HG03520 (cell line): ENCODE results near the gene SPPL3.

Experiments
- ATAC-seq: cut with Tn5 transposase; IDR thresholded peaks from one replicate; pipeline ENCODE4 v1.9.1; 2021; ENCODE audit warnings: mild to moderate bottlenecking, moderate library complexity; ENCODE audit not compliant: unreplicated experiment

SPPL3 gene

DNA sequence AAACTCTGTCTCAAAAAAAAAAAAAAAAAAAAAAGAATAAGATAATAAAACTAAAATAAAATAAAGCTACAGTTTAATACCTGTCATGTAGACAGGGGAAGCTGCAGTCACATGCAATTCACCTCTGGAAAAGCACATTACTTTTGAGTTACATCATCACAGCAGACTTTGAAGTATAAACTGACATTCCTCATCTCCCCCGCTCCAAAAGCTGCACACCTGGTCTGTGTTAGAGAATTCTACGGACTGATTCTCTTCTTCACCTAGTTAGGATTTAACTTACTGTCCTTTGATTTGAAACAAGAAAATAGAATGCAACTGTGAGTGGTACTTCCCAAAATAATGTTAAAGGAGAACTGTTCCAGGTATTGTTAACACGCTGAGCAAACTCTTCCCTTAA, 25.1 kb downstream of the SPPL3 start:
- ATAC-seq: no peak

DNA sequence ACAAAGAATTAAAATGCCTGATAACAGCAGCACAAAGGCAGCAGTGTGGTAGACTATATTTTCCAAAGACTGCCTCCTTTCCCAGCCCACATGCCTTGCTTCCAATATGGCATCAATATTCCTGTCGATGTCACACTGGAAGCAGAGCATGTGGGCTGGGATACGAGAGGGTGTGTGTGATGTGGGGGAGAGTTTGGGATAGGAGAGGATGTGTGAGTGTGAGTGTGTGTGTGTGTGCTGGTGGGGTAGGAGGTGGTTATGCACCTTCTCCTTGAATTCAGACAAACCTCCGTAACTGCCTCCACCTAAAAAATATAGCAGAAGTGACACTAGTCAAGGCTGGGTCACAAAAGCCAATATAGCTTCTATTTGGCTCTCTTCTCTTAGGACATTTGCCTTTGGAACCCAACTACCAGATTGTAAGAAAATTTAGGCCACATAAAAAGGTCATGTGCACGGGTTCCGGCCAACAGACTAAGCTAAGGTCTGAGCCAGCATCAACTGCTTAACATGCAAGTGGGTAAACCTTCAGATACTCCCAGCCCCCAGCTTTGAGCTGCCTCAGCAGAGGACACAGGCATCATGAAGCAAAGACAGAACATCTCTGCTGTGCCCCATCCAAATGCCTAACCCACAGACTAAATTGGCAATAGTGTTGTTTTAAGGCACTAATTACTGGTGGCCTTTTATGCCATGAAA, 29.5 kb downstream of the SPPL3 start:
- ATAC-seq: no peak

DNA sequence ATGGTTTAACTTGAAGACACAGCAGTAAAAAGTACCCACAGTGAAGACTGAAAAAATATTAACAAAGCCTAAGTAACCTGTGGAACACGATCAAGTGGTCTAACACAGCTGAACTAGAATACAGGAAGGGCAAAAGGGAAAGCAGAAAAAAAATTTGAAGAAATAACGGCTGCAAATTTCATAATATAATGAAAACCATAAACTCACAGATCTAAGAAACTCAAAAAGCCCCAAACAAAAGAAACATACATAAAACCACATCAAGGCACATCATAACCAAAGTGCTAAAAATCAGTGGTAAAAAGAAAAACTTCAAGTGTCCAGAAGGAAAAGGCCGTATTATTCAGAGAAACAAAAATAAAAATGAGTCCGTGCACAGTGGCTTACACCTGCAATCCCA, 30.9 kb downstream of the SPPL3 start:
- ATAC-seq: no peak

DNA sequence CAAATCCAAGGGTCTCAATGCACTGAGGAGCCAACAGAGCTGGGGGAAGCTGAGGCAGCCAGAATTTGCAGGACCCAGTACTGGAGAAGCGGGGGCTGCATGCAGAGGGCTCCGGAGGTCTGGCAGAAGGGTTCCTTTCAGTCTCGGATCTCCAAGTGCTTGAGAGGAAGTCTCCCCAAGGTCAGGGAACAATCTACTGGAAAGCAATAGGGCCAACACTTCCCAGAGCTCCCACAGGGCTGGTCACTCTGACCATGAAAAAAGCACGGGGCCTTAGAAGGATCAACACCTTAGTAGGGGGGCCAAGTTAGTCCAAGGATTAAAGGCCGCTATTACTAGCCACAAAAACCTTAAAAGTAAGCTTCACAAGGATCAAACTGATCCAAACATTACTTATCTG, 31.7 kb downstream of the SPPL3 start:
- ATAC-seq: no peak

DNA sequence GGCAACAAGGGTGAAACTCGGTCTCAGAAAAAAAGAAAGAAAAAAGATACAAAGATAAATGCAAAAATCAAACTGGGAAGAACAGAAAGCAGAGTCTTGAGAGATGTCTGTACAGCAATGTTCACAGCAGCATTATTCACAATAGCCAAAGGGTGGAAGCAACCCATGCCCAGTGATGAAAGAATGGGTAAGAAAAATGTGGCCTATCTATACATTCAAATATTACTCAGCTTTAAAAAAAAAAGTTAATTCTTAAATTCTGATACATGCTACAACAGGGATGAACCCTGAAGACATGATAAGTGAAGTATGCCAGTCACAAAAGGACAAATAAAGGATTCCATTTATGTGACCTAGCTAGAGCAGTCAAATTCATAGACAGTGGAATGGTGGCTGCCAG, 33.7 kb downstream of the SPPL3 start:
- ATAC-seq: no peak

DNA sequence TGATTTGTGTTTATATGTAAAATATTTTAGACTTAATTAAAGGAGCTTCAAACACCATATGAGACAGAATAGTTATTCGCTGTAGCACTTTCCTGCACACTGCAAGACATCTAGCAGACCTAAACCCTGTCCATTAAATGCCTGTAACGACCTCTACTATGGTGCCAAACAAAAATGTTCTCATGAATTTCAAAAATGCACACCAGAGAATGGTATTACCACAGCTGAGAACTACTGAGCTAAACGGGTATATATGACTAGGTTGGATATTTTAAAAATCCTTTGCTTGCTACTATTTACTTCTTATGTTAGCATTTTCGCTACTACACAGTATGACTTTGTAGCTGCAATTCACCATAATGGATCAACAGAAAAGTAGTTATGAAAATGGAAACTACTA, 34.8 kb downstream of the SPPL3 start:
- no peak for ATAC-seq

DNA sequence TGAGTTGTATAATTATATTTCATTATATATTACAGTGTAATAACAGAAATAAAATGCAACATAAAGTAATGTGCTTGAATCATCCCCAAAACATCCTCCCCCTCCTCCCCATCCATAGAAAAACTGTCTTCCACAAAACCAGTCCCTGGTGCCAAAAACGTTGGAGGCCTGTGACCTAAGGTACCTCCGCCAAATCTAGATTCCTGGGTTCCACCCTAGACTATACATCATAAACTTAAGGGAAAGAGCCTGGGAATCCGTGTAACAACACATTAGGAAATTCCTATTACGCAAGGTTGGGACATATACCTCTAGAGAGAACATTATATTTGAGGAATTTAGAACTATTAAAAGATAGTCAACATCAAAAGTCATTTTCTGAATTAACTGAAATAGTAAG, 38.0 kb downstream of the SPPL3 start:
- ATAC-seq: no peak

DNA sequence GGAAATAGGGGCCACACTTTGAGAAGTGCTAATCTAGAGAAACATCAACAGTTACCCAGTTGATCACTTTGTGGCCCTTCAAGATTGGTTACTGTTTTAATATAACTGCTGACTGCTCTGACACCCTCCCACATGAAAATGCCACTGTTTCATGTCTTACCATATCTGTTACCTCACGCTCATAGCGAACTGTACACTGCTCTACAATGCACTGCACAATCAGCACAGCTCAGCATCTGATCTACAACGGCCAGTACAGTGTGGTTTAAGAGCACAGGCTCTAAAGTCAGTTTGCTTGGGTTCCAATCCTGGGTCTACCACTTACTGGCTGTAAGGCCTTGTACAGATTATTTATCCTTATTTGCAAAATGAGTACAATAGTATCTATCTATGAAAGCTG, 39.1 kb downstream of the SPPL3 start:
- ATAC-seq: no peak

DNA sequence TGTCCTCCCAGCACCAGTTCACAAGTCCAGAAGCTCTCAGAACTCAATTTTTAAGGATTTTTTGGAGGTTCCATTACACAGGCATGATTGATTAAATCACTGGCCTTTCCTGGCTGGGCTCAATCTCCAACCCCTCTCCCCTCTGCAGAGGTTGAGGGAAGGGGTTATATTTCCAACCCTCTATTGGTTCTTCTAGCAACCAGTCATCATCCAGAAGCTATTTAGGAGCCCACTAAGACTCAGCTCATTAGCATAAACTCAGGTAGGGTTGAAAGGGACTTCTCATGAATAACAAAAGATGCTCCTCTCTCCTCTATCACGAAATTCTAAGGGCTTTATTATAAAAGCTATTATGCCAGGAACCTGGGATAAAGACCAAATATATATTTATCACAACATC, 41.5 kb downstream of the SPPL3 start:
- ATAC-seq: no peak

DNA sequence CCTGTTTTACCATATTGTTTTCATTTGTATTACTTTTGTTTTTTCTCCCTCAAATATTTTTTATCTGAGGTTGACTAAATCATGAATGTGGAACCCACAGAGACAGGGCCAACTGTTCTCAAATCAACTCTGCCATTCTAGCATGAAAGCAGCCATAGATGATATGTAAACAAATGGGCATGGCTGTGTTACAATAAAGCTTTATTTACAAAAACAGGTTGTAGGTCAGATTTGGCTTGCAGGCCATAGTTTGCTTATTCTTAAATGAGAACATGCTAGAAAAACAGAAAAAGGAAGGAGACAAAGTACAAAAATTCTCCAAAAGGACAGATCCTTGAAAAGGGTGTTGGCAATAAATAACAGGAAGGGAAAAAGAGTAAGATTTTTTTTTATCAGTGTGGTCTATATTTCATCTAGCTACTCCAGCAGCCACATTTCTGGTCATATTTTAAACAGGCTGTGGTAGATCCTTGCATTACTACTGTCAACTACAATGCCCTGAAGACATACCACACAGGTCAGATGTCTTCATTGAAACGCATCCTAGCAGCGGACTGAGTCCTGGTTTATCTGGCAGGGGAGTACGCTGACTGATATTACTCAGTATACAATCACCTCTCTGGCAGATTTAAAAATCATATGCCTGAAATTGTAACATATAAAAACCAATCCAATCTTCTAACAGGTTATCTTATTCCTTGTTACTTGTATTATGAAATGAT, 42.9 kb downstream of the SPPL3 start:
- no peak for ATAC-seq

DNA sequence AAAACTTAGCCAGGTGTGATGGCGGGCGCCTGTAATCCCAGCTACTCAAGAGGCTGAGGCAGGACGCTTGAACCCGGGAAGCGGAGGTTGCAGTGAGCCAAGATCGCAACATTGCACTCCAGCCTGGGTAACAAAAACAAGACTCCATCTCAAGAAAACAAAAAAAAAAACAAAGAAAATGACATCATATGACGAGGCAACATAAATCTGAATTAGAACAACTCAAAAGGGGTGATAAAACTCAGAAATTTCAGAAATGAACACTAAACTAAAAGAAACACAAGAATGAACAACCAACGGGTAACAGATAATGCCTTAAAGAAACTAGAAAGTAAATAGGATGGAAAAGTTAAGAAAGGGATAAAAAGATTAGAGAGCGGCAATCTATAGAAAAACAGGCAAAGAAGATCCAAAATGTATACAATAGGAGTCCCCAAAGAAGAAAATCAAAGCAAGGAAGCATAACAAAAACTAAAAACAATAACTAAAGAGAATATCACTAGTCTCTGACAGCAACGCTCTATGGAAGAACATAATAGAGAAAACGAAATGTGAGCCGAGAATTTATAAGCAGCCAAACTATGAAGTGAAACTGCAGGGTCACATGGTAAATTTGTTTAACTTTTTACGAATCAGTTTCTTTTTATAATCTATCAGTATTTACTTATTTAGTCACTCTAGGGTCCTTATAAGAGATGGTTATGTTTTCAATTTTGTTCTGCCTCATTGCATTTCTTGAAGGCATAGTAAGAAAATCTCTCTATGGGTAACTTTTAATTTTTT, 45.7 kb downstream of the SPPL3 start:
- no peak for ATAC-seq

DNA sequence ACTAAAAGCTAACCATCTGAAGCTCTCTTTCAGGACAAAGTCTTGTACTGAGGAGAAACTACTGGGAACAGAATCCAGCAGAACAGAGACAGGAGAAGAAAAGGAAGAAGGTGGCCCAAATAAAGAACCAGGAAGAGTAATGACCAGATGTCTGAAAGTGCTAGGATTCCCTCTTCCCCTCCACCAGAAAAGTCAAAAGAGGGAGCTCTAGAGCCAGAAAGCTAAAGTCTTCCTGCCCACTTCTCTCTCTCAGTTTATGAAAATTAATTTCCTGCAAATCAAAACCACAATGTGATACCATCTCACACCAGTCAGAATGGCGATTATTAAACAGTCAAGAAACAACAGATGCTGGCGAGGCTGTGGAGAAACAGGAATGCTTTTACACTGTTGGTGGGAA, 47.2 kb downstream of the SPPL3 start:
- ATAC-seq: no peak

DNA sequence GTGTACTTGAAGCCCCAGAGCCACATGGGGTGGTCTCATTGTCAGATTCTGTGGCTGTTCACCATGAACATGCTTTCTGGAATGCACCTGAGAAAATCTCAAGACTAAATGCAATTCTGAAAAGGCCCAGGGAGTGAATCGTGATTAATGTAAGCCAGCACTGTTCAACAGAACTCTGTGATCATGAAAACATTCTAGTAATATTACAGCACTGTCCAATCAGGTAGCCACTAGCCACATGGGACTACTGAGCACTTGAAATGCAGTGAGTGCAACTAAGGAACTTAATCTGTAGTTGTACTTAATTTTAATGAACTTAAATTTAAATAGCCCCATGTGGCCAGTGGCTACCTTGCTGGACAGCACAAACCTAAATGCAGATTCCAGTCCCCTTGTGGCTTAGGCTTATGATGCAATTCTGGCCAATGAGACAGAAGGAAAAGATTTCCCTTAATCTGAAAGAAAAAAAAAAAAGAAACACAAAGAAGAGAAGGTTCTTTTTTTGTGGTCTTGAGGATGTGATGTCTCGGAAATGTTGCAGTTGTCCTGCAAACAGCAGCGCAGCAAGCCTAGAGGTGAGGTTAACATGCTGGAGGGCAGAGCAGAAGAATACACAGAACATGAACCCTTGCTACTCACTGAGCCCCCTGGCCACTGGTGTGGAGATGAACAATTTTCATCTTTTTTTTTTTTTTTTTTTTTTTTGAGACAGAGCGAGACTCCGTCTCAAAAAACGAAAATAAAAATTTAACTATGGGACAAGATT, 48.2 kb downstream of the SPPL3 start:
- ATAC-seq: no peak

DNA sequence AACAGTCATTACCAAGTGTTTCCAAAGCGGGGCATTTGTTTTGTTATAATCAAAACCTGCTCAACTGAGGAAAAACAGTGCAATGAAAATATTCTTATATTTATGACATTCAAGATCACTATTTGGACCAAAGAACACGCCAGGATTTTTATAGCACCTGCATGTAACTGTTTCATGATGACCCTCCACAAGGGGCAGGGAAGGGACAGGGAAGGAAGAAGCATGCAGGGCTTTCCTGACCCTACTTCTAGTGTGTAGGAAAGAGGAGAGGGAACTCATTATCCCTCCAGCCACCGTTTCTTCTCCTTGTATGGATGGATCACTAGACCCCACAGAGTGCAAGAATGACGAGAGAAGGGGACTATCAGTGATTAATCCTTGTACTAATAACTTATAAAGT, 49.4 kb downstream of the SPPL3 start:
- no peak for ATAC-seq

DNA sequence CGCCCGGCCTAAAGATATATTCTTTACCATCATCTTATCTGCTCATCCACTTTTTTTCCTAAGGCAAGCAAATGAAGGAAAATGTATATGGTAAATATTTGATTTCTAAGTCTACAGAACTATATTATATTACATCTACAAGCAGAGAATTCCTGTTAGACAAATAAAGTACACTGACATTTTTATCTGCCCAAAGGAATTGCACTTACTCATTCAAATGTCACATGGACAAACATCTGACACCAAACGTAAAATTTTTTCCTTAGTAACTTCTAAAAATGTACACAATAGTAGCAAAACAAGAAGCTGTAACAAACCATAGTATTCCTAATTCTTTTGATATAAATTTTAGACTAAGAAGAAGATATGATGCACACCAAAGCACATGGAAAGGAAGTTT, 51.0 kb downstream of the SPPL3 start:
- ATAC-seq: no peak

DNA sequence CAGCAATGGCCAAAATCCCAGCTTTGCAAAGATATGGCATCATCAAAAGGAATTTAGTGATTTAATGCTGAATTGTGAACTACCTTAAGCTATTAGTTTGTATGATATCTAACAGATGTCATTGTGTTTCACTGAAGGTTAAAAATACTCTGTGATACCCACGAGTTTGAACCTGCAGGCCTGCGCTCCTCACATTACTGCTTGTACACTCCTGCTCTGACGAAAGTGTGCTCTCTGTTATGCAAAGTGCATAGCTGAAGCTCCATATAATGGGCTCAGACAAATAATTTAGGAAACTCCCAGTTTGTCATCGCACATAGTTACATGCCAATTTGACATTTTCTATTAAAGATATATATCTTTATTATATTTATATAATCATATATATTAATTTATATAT, 52.2 kb downstream of the SPPL3 start:
- ATAC-seq: no peak

DNA sequence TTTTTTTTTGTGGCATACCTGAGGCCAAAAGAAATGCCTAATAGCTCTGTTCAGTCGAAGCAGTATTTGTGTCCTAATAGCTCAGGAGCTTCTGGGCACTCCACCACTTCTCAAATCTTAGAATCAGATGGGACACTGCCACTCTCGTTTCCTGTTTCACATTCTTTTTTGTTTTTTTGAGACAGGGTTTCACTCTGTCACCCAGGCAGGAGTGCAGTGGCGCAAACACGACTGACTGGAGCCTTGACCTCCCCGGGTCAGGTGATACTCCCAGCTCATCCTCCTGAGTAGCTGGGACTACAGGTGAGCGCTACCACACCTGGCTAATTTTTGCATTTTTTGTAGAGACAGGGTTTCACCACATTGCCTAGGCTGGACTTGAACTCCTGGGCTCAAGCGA, 52.7 kb downstream of the SPPL3 start:
- peak; percentile 60 for ATAC-seq

DNA sequence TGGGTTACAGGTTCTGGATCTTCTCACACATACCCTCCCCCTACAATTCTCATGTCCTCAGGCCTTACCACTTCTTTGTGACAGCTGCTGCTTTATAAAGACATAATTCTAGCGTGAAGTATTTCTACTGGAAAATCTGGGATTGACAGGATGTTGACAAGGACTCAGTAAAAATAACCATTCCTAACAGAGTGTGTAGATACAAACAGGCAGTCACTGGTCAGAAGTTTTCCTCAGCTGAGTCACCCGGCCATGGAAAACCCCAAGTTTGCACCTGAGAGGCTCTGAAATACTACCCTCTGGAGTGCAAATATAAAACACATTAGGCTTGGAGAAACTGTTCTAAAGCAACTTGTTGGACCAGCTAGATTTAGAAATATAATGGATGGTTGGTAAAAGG, 54.4 kb downstream of the SPPL3 start:
- ATAC-seq: no peak

DNA sequence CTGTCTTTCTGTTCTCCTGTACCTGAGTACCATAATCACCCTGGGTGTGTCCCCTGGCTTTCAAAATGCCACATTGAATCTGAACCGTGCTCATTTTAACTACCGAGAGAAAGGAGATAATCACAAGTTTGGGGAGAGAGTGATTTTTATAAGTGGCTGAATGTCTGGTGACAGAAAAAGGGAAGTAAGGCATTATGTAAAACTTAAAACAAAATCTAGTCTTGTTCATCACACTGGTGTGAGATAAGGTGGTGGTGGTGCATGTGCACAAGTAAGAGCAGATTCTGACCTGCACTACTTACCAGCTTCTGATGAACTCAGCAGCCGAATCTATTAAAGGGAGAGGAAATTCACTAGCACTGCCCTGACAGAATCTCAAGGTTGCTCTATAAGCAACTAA, 56.3 kb downstream of the SPPL3 start:
- no peak for ATAC-seq

DNA sequence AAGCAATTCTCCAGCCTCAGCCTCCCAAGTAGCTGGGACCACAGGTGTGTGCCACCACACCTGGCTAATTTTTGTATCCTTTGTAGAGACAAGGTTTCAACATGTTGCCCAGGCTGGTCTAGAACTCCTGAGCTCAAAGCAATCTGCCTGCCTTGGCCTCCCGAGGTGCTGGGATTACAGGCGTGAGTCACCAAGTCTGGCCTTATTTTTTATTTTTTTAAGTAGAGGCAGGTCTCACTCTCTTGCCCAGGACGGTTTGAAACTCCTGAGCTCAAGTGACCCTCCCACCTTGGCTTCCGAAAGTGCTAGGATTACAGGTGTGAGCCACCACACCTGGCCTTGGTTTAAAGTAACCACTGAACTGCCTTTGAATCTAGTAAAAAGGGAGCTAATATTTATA, 56.8 kb downstream of the SPPL3 start:
- ATAC-seq: no peak

DNA sequence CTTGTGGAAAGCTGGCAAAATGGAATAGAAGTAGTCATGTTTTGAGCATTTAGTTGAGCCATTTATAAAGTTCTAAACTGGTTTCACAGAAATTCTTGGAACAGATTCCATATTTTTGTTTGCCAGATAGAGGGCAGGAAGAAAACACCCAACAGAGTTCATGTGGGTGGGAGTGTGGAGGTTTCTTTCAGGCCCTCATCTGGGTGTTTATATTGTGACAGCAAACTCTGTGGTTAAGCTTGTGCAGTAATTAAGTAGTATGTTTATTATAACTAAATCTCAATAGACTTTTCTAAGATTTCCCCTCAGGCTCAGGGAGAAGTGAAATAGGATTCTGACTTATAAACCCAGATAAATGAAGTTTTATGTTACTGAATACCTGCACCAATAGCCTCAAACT, 57.4 kb downstream of the SPPL3 start:
- ATAC-seq: no peak
